ENCODE data around the gene FHIP1A. TPM values are rescaled to one million over a fixed set of nuclear protein-coding genes. Genes with fewer than 3 reads are reported as not detected.
"Not testable (repeated sequence)": the region's sequence is repeated elsewhere in the genome, so short reads cannot be mapped to it uniquely, and the experiment has no call there.

The FHIP1A gene
- total RNA-seq, 2 donors from 2014 or later: 11.6 to 11.8 TPM

GRCh38 chr4:151376540-151376939, 32.4 kb upstream of the FHIP1A start:
- no peaks in the 10 kb centered on the region for H3K36me3 ChIP-seq
- no peak overlapping the region for H3K27ac ChIP-seq
- H3K4me3 ChIP-seq: no peak overlapping the region
- TF ChIP-seq, protein P1, sequence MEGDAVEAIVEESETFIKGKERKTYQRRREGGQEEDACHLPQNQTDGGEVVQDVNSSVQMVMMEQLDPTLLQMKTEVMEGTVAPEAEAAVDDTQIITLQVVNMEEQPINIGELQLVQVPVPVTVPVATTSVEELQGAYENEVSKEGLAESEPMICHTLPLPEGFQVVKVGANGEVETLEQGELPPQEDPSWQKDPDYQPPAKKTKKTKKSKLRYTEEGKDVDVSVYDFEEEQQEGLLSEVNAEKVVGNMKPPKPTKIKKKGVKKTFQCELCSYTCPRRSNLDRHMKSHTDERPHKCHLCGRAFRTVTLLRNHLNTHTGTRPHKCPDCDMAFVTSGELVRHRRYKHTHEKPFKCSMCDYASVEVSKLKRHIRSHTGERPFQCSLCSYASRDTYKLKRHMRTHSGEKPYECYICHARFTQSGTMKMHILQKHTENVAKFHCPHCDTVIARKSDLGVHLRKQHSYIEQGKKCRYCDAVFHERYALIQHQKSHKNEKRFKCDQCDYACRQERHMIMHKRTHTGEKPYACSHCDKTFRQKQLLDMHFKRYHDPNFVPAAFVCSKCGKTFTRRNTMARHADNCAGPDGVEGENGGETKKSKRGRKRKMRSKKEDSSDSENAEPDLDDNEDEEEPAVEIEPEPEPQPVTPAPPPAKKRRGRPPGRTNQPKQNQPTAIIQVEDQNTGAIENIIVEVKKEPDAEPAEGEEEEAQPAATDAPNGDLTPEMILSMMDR (IDR thresholded peaks at IDR 0.05): no peak
- H3K27me3 ChIP-seq: no peaks in the 10 kb centered on the region
- no peaks in the 10 kb centered on the region for H3K9me3 ChIP-seq
- H3K4me1 ChIP-seq: no peaks in the 10 kb centered on the region
- no peak for DNase-seq (ENCODE audit: low spot score)

DNA sequence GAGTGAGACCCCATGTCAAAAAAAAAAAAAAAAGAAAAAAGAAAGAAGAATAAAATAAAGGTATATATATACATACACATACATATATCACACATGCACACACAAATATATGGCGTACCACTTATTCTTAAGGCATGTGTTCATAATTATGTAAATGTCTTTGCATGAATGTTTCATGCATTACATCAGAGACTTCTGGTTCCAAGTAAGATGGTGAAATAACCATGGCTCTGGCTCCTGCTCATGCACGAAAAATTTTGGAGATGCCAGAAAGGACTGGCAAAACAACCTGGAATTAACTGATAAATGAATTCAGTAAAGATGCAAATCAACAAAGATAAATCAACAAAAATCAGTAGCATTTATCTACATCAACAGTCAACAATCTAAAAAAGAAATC, 19.7 kb upstream of the FHIP1A start:
- no peak overlapping the region for H3K27ac ChIP-seq
- H3K36me3 ChIP-seq: no peaks in the 10 kb centered on the region
- H3K4me1 ChIP-seq: no peaks in the 10 kb centered on the region
- DNase-seq (ENCODE audit: low spot score): no peak
- no peak overlapping the region for H3K4me3 ChIP-seq
- H3K27me3 ChIP-seq: no peaks in the 10 kb centered on the region
- TF ChIP-seq, protein P1 (IDR thresholded peaks at IDR 0.05): no peak
- H3K9me3 ChIP-seq: no peaks in the 10 kb centered on the region

DNA sequence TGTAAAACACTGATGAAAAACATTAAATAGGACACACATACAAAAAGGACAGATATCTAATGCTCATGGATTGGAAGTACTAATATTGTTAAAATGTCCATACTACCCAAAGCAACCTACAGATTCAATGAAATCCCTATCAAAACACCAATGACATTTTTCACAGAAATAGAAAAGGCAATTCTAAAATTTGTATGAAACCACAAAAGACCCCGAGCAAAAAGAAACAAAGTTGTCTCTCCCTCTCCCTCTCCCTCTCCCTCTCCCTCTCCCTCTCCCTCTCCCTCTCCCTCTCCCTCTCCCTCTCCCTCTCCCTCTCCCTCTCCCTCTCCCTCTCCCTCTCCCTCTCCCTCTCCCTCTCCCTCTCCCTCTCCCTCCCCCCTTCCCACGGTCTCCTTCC, 19.2 kb upstream of the FHIP1A start:
- H3K27me3 ChIP-seq, H3K27ac ChIP-seq: not testable (repeated sequence)

DNA sequence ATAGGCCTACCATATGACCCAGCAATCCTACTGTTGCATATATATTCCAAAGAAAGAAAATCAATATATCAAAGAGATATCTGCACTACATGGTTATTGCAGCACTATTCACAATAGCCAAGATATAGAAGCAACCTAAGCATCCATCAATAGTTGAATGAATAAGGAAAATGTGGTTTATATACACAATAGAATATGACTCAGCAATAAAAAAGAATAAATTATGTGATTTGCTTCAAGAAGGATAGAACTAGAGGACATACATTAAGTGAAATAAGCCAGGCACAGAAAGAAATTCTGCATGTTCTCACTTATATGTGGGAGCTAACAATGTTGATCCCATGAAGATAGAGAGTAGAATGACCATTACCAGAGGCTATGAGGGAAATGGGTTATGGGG, 13.1 kb upstream of the FHIP1A start:
- no peak overlapping the region for H3K4me3 ChIP-seq
- H3K27ac ChIP-seq: no peak overlapping the region
- TF ChIP-seq, protein P1 (IDR thresholded peaks at IDR 0.05): no peak
- H3K4me1 ChIP-seq: no peaks in the 10 kb centered on the region
- H3K9me3 ChIP-seq: no peaks in the 10 kb centered on the region
- no peaks in the 10 kb centered on the region for H3K27me3 ChIP-seq
- no peak for DNase-seq (ENCODE audit: low spot score)
- no peaks in the 10 kb centered on the region for H3K36me3 ChIP-seq

More for the DNA sequence above, 19.2 kb upstream of the FHIP1A start:
- not testable (repeated sequence) for H3K4me3 ChIP-seq; DNase-seq (ENCODE audit: low spot score); H3K4me1 ChIP-seq; H3K36me3 ChIP-seq; H3K9me3 ChIP-seq

- TF ChIP-seq, protein P1 (IDR thresholded peaks at IDR 0.05): no peak
- no peak for DNase-seq (ENCODE audit: low spot score)
- no peak overlapping the region for H3K4me3 ChIP-seq
- H3K4me1 ChIP-seq: no peaks in the 10 kb centered on the region
- H3K27ac ChIP-seq: no peak overlapping the region
- H3K27me3 ChIP-seq: no peaks in the 10 kb centered on the region
- no peaks in the 10 kb centered on the region for H3K36me3 ChIP-seq
- H3K9me3 ChIP-seq: no peaks in the 10 kb centered on the region
Measured at GRCh38 chr4:151400343-151400742, 8.6 kb upstream of the FHIP1A start.

DNA sequence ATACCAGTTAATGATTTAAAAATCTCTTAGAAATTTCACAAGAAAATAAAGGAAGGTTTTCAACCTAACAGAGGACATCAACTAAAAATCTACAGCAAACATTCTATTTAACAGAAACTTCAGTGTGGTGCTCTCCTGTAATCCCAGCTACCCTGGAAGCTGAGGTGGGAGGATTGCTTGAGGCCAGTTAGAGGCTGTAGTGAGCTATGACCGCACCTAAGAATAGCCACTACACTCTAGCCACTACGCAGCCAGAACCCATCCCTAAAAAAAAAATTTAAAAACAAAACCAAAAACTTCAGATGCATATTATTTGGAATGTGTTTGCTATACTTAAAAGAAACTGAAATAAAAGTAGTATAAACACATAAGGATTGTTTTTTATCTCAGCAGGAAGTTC, 7.2 kb upstream of the FHIP1A start:
- H3K36me3 ChIP-seq: no peaks in the 10 kb centered on the region
- no peak overlapping the region for H3K27ac ChIP-seq
- no peaks in the 10 kb centered on the region for H3K9me3 ChIP-seq
- no peak for DNase-seq (ENCODE audit: low spot score)
- H3K4me3 ChIP-seq: no peak overlapping the region
- TF ChIP-seq, protein P1 (IDR thresholded peaks at IDR 0.05): no peak
- no peaks in the 10 kb centered on the region for H3K27me3 ChIP-seq
- no peaks in the 10 kb centered on the region for H3K4me1 ChIP-seq

All from right atrium auricular region (tissue), 2 donors.